ENCODE measurements around the gene SNX17.
A peak's percentile ranks its signal among the peaks of the same experiment; 100 is the strongest.

SNX17 gene

DNA sequence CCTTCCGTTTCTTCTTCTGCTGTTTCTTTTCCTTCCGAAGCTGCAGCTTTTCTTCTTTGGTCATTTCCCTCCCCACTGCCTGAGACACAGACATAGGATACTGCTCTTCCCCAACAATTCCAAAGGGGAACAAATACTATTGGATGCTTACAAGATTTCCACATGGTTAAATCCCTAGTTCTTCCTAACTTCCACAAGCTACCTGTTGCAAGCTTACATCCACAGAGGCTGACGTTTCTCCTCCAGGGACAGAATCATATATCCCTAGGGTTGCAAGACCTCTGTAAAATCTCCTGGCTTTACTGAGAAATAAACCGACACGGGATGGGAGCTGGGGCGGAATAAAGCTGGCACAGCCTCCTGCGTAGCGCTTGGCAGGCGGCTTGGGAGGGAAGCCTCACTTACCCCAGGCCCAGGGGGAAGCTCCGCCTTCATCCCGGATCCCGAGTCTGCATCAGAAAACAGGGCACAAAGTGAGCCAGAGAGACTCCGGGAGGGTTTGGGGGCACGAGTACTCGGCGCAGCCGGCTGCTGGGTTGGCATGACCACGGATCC lies 868 bp upstream of the SNX17 start:
- DNase-seq (ENCODE audit: low read depth): no peak

DNA sequence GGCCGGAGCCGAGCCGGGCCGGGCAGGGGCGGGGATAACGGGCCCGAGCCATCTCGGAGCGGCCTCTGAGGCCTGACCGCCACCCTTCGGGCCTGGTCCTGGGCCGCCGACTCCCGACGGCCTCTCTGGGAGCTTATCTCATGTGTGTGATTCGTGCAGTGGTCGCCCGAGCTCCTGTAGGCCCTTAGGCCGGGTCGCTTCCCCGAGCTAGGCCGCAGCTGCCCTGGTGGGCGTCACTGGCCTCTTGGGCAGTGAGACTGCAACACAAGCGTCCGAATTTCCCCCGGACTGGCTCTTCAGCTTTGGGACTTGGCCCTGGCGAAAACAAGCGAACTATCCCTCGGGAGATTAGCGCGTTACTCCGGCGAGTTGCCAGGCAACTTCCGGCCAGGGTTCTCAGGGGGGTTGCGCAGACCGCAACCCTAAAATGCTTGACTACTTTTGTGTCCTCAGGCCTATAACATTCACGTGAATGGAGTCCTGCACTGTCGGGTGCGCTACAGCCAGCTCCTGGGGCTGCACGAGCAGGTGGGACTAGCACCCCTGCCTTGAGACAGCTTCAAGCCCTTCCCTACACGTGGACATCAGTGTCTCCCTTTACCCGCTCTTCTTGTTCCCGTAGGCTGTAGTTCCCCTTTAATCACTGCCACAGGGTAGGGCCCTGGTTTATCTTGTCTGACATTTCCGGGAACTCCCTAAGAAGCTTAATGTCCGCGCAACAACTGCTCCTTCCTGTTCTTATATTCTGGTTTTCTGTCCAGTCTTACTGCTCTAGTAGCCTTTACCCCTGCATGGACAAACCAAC lies 602 bp downstream of the SNX17 start:
- DNase-seq (ENCODE audit: low read depth): no peak

DNA sequence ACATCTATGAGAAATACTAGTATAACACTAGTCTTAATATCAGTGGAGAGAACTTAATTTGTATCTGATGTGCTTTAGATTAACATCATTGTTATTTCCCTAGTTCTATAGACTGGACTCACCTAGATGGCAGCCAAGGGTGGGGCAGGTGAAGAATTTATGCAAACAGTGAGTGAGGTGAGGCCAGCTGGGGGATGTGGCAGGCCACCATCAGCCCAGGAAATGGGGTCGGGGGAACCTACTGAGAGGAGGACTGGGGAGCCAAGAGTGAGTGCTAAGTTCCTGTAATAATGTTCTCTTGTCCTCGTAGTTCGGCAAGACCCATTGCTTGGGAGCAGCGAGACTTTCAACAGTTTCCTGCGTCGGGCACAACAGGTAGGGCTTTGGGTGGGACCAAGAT lies 2.5 kb downstream of the SNX17 start:
- DNase-seq (ENCODE audit: low read depth): no peak

DNA sequence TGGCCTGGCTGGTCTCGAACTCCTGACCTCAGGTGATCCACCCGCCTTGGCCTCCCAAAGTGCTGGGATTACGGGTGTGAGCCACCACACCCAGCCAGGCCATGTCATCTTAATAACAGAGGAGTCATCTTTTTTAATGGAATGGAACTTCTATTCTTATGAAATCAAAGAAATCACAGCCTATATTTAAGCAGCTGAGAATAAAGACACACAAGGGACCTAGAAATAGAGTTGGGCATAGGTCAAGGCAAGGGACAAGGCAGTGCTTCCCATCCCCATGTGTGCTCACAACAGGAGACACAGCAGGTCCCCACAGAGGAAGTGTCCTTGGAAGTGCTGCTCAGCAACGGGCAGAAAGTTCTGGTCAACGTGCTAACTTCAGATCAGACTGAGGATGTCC lies 3.2 kb downstream of the SNX17 start:
- no peak for DNase-seq (ENCODE audit: low read depth)

DNA sequence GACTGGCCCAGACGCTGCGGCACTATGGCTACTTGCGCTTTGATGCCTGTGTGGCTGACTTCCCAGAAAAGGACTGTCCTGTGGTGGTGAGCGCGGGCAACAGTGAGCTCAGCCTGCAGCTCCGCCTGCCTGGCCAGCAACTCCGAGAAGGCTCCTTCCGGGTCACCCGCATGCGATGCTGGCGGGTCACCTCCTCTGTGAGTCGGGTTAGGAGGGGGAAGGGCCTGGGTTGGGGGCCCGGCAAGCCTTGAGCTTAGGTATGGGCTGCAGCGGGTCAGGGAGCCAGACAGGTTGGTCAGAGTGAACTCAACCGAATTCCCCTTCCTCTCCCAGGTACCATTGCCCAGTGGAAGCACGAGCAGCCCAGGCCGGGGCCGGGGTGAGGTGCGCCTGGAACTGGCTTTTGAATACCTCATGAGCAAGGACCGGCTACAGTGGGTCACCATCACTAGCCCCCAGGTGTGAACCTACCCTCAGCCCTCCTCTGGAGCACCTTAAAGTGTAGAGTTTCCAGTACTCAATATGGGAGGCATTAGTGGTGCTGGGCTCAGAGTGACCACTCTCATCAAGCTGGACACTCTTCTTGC lies 5.2 kb downstream of the SNX17 start:
- no peak for DNase-seq (ENCODE audit: low read depth)

DNA sequence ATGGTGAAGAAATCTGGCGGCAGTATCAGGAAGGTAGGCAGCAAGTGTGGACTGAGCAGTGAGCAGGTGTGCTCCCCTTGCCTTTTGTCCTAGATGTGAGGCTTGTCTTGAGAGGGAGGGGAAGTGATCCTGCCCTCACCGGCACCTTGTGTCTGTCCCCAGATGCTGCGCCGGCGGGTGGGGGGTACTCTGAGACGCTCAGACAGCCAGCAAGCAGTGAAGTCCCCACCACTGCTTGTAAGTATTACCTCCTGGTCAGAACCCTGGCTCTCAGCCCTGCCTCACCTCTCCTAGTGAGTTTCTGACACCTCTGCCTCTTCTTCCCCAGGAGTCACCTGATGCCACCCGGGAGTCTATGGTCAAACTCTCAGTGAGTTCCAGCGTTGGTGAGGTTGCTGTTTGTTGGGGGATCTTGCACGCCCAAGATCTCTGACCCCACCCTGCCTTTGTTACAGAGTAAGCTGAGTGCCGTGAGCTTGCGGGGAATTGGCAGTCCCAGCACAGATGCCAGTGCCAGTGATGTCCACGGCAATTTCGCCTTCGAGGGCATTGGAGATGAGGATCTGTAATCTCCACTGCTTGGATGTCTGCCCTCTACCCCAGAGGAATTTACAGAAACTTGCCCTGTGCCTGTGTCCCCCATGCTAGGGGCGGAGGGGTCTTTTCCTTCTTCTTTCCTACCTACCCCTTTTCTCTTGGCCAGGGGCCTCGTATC lies 5.9 kb downstream of the SNX17 start:
- DNase-seq (ENCODE audit: low read depth): no peak

DNA sequence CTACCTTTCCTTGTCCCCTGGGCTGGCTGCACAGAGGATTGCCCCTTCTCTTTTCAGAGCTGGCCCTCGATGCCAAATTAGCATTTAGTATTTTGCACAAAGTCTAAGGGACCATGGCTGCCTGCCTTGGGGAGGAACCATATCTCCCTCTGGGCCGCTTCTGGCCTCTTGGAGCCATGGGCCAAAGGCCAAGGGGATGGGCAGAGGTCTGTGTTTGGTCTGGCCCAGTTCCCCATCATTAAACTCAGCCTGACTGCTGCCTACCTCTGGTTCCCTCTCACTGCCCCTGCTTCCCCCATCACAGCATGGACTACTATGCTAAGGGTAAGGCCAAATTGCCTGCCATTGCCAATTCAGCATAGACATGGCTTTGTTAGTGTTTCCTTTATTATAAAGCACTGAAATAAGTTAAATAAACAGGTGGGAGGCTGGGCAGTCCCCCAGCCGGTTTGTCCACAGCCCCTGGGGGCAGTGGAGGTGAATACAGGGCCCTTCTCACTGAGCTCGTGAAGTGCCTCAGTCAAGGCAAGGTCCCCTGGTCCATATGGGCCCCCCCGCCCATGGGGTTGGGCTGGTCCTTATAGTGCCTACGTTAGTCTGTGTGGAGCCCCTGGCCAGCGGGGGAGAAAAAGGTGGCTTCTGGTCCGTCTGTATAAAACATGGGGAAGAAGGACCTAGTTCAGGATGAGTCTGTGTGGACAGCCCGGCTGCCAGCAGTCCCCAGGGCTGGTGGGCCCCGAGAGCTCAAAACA lies 6.6 kb downstream of the SNX17 start:
- DNase-seq (ENCODE audit: low read depth): no peak

DNA sequence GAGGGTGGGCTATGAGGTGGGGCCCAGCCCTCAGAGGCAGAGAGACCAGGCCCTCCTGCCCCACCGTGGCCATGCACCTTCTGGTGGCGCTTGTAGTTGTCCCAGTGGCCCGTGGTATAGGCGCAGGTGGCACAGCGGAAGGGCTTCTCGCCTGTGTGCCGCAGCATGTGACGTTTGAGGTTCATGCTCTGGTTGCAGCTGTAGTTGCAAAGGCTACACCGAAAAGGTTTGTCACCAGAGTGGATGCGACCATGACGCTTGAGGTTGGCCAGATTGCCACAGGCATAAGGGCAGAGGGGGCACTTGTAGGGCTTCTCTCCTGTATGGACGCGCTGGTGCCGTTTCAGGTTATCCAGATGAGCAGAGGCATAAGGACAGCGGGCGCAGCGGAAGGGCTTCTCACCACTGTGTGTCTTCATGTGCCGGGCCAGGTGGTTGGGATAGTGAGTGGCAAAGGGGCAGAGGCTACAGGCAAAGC lies 7.2 kb downstream of the SNX17 start:
- DNase-seq (ENCODE audit: low read depth): no peak

DNA sequence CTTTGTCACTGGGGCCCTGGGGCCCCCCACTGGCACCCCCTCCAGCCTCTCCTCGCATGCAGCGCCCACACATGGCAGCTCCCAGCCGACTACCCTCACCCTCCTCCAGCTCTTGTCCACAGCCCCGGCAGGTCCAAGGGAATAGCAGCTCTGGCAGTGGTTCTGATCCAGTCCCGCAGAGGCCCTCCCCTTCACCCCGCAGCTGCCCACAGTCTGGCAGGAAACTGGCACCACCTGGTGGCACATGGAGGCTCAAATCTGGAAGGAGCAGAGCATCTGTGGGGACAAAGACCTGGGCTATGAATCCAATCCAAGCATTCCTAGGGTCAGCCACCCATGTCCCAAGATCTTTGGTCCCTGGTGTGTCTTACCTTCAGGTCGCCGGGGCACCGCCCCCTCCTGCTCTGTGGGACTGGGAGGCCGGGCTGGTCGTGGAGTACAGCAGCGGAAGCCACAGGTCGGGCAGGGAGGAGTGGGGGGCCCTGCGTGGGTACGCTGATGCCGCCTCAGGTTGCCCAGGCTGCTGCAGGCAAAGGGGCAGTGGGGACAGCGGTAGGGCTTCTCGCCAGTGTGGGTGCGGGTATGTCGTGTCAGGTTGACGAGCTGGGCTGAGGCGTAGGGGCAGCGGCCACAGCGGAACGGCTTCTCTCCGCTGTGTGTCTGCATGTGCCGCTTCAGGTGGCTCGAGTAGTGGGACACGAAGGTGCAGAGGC lies 7.8 kb downstream of the SNX17 start:
- DNase-seq (ENCODE audit: low read depth): no peak

DNA sequence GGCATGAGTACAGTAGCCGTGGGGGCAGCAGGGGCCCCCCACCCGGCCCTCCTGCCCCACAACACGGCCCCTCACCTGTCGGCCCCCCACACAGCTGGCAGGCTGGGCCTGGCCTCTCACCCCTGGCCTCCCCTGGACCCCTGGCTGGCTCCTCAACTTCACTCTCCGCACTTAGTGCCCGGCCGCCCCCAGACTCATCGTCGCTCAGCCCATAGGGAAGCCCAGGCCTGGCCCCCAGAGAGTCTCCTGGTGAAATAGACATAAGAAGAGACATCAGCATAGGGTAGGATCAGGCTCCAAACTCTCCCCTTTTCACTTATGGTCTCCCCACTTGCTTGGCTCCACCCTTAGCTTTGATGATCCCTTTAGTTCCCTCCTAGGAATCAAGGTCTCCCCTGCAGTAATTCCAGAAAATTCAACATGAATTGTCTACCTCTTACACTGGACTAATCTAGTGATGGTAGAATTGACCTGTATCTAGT lies 8.4 kb downstream of the SNX17 start:
- no peak for DNase-seq (ENCODE audit: low read depth)

DNA sequence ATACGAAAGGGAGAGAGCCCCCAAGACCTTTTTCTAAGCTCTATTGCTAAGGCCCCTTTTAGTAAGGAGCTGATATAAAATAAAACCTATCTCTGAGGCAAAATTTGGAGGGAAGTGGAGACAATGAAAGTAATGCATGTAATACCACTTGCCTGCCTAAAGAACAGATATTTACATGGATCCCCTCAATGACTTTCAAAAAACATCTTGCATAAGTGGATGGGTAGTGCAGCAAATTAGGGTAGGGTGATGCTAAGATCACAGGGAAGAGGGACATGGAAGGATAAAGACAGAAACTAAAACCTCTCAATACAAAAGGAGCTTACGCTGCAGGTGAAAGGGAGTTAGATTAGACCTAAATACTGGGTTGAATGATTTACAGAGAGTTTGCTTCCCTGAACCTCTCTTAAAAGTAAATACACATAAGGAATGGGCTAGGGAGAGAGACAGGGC lies 9.0 kb downstream of the SNX17 start:
- DNase-seq (ENCODE audit: low read depth): no peak

DNA sequence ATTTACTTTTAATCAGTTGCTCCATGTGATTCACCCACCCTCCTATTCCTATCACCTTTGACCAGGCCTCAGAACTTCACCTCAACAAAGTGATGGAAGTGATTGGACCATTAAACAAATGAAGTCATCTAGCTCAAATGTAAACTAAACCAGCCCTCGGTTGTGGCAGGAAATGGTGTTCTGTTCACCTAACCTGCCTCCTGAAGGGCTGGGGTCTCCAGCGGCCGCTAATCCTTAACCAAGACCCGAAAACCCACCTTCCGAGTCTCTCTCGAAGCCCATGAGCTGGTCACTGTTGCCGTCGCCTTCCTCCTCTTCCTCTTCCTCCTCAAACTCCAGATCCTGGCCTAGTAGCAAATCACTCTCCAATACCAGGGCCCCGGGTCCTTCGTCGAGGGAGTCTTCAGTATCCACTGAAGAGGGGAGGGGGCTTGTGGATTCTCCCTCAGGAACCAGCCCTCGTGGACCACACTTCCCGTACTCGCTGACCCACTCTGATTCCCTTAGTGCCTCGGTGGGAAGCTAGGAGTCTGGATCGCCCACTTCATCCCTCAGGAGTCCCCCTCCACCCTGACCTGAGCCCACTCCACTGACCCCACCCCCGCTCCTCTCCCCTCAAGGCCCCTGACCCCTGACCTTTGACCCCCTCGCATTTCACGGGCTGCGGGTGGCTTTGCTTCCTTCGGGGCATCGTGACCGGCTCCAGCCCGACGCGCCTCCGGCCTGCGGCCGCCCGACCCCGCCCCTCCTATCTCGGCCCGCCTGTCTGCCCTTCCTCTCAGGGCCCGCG lies 9.6 kb downstream of the SNX17 start:
- DNase-seq (ENCODE audit: low read depth): peak; percentile 35

DNA sequence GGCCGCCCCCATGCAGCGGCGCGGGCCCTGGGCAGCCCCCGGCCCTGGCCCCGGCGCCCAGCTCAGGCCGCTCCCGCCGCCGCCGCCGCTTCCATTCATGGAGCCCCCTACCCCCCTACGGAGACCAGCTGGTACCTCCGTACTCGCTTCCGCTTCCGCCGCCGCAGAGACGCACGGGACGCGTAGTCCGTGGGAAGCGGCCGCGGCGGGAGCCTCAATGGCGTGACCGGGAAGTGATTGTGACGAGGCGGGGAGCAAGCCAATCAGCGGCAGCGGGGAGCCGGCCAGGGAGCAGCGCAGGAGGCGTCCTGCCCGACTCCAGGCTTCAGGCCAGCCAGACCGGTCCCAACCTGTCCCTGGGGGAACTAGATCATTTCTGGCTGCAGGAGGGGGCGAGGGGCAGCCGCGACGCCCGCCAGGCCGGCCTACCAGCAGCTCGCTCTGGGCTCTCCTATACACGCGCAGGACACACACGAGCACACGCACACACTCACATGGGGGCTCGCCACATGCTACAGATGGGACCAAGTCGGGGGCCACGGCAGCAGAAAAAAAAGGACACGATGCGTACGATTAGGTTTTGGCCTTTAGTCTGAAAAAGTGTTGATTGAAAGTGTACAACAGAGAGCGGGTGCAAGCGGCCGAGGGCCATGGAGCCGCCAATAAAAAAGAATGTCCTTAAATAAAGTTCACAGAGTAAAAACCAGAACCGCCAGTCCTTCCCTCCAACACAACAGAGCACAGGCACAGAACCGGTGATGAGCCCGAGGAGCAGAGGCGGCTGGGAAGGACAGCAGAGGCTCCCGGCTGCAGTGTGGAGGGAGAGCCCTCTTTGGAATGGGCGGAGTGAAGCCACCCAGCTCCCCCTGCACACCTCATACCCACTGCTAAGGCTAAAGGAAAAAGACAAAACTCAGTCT lies 10.5 kb downstream of the SNX17 start, which contains the start of gene ZNF513:
TSS of gene ZNF513 (minus strand) at position 109 of the 920 bp plus-strand sequence. CDS start 208 bp downstream, outside the sequence.
- DNase-seq (ENCODE audit: low read depth): peak; percentile 78

DNA sequence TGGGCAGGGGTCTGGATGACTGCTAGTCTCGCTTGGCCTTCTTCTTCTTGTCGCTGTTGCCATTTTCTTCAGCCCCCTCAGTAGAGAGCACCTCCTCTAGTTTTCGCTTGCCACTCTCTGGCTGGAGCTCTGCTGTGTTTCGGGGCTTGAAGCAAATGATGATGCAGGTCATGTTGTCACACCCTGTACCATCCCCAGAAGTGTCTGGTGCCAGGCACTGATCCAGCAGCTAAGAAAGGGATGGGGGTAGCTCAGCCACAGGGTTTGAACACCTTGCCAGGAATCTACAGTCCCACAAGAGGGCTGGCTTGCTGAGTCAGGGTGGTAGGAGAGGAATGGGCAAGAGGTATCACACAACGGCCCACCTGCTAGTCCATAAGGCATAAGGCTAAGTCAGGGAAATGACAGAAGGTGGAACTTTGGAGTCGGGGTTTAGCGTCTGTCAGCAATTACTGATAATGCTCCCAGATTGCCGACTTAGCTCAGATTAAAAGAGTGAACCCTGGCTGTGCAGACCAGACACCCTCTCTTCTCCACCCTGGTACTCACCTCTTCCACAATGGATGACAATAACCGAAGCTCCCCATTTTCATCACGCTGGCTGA lies 11.3 kb downstream of the SNX17 start:
- DNase-seq (ENCODE audit: low read depth): no peak

DNA sequence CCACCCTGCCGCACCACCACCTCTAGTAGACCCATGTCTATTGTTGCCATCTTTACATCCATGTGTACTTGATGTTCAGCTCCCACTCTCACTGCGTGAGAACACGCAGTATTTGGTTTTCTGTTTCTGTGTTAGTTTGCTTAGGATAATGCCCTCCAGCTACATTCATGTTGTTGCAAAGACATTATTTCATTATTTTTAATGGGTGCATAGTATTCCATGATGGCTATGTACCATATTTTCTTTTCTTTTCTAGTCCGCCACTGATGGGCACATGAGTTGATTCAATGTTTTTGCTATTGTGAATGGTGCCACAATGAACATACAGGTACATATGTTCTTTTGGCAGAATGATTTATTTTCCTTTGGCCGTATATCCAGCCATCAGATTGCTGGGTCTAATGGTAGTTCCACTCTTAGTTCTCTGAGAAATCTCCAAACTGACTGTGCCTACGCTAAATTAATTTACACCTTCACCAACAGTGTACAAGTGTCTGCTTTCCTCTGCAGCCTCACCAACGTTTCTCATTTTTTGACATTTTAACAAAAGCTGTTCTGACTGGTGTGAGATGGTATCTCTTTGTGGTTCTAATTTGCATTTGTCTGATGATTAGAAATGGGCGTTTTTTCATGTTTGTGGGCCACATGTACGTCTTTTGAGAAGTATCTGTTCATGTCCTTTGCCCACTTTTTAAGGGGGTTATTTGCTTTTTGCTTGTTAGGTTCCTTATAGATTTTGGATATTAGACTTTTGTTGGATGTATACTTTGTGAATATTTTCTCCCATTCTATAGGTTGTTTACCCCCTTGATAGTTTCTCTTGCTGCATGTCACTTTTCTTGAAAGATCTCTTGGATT lies 20.6 kb downstream of the SNX17 start:
- DNase-seq (ENCODE audit: low read depth): no peak

DNA sequence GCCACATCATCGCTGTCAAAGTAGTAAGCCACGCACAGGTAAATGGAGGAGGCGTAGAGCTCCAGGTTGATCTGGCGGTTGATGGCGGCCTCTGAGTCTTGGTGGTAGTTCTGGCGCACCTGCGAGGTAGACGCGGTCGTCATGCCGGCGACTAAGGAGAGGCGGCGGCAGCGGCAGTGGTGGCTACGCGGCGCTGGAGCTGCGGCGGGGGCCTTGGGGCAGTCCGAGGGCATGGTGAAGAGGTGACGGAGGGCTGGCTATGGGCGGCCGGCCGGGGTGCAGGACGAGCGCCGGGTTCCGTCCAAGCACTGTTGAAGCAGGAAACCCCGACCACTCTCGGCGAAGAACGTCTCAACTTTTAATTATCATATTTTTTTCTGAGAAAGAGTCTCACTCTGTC lies 22.8 kb downstream of the SNX17 start:
- DNase-seq (ENCODE audit: low read depth): no peak

DNA sequence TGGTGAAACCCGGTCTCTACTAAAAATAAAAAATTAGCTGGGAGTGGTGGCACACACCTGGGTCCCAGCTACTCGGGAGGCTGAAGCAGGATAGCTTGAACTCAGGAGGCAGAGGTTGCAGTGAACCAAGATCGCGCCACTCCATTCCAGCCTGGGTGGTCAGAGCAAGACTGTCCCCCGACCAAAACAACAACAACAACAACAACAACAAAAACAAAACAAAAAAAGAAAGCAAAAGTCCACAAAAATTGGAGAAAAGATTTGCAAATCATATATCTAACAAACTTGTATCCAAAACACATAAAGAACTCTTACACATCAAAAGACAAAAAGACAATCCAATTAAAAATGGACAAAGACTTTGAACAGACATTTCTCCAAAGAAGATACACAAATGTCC lies 28.5 kb downstream of the SNX17 start:
- DNase-seq (ENCODE audit: low read depth): no peak
